Peyer's patch (tissue), 4 donors: Measurements from ENCODE around the gene SNX10. TPM values are rescaled to one million over a fixed set of nuclear protein-coding genes. Genes with fewer than 3 reads are reported as not detected.

Experiments
- DNase-seq, 3 donors: peaks; one replicate each; pipeline ENCODE4 v3.0.0-alpha.2; 2017 to 2019
- H3K27ac ChIP-seq, 4 donors: fragments of 200-600 bp; sonication (generic); one replicate each; pipeline ENCODE4 v1.5.1; 2016 to 2019
- H3K27me3 ChIP-seq, 2 donors: fragments of 200-600 bp; sonication (generic); one replicate each; pipeline ENCODE4 v1.5.1; 2019
- H3K36me3 ChIP-seq, 3 donors: fragments of 200-600 bp; sonication (generic); one replicate each; pipeline ENCODE4 v1.5.1; 2016 to 2019
- H3K4me1 ChIP-seq, 4 donors: fragments of 200-600 bp; sonication (generic); one replicate each; pipeline ENCODE4 v1.5.1; 2016 to 2019
- H3K4me3 ChIP-seq, 4 donors: fragments of 200-600 bp; sonication (generic); 1 replicate in 3 of 4; 2 replicates in 1 of 4; pipeline ENCODE4 v1.5.1; 2016 to 2019; ENCODE audit warnings: mild to moderate bottlenecking in 1 of 4
- H3K9me3 ChIP-seq, 4 donors: fragments of 200-600 bp; sonication (generic); one replicate each; pipeline ENCODE4 v1.5.1; 2016 to 2019; ENCODE audit warnings: mild to moderate bottlenecking in 1 of 4
- CTCF ChIP-seq, 6 experiments: fragments of 450-650 bp in 4 of 6; fragments of 200-600 bp in 2 of 6; sonication (generic) in 1 of 6; IDR thresholded peaks; one replicate each; pipeline ENCODE4 v1.5.1; 2017 to 2019; ENCODE audit warnings: antibody characterized with exemption in 6 of 6, mild to moderate bottlenecking in 3 of 6, moderate library complexity in 1 of 6
- POLR2A ChIP-seq, 2 donors: fragments of 450-650 bp; IDR thresholded peaks; one replicate each; pipeline ENCODE4 v1.5.1; 2017; ENCODE audit warnings: antibody characterized with exemption in 2 of 2, mild to moderate bottlenecking in 2 of 2, moderate library complexity in 2 of 2
- total RNA-seq, 4 donors: library from RNA; depleted of rRNA; stranded (reverse); fragments of >200 nt; gene quantifications; one replicate each; pipeline ENCODE4 v1.1.0, GENCODE V29; 2016

The SNX10 gene
- total RNA-seq, 4 donors from 2014 or later = 1.8 to 14.9 (median 2.9) TPM

- H3K4me3 ChIP-seq = no peak overlapping the region
- H3K4me1 ChIP-seq = no peaks in the 10 kb centered on the region
- no peaks in the 10 kb centered on the region for H3K36me3 ChIP-seq
- H3K27me3 ChIP-seq = no peaks in the 10 kb centered on the region
- H3K27ac ChIP-seq = no peak overlapping the region
- DNase-seq = no peak
- no peaks in the 10 kb centered on the region for H3K9me3 ChIP-seq
- no peak for TF ChIP-seq POLR2A (IDR thresholded peaks at IDR 0.05)
- TF ChIP-seq CTCF (IDR thresholded peaks at IDR 0.05) = no peak
Measured at GRCh38 chr7:26409661-26410547, 118.2 kb downstream of the SNX10 start.

DNA sequence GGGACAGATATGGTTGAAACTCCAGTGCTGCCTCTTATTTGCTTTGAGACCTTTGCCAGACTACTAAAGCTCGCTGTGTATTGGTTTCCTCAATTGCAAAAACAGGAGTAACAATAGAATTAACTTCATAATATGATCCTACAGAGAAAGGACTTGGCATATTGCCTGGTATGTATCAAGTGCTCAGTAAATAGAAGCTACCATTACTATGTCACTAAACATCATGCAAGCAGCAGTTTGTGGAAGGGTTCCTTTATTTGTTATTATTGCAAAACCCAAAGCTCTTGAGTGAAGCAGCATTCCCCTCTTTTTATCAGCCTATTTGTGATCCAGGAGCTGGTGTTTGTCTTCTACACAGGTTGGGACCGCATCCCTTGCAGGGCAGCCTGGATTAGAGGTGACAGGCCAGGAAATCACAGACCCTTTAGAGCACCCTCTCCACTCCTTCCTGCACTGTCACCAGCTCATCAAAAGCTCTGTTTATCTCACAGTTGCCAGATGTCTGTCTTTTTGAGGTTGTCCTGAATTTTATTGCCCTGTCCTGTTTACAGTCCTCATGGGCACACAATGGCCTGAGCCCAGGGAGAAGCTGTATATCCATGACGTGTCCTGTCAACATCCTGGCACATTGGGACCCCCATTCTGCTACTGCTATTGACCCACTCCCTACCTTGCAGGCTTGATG lies 121.5 kb downstream of the SNX10 start:
- no peak for DNase-seq
- H3K27ac ChIP-seq = no peak overlapping the region
- no peak overlapping the region for H3K4me3 ChIP-seq
- TF ChIP-seq POLR2A (IDR thresholded peaks at IDR 0.05) = no peak
- TF ChIP-seq CTCF (IDR thresholded peaks at IDR 0.05) = no peak
- H3K4me1 ChIP-seq = no peaks in the 10 kb centered on the region
- H3K36me3 ChIP-seq = no peaks in the 10 kb centered on the region
- H3K9me3 ChIP-seq = no peaks in the 10 kb centered on the region
- H3K27me3 ChIP-seq = no peaks in the 10 kb centered on the region

GRCh38 chr7:26416004-26416403 lies 124.3 kb downstream of the SNX10 start:
- Histone ChIP-seq H3K9me3 (no peaks in the 10 kb centered on the region), H3K27ac (no peak overlapping the region), H3K27me3 (no peaks in the 10 kb centered on the region), H3K36me3 (no peaks in the 10 kb centered on the region), H3K4me1 (no peaks in the 10 kb centered on the region), H3K4me3 (no peak overlapping the region)
- no peak for TF ChIP-seq POLR2A (IDR thresholded peaks at IDR 0.05)
- no peak for TF ChIP-seq CTCF (IDR thresholded peaks at IDR 0.05)
- no peak for DNase-seq

DNA sequence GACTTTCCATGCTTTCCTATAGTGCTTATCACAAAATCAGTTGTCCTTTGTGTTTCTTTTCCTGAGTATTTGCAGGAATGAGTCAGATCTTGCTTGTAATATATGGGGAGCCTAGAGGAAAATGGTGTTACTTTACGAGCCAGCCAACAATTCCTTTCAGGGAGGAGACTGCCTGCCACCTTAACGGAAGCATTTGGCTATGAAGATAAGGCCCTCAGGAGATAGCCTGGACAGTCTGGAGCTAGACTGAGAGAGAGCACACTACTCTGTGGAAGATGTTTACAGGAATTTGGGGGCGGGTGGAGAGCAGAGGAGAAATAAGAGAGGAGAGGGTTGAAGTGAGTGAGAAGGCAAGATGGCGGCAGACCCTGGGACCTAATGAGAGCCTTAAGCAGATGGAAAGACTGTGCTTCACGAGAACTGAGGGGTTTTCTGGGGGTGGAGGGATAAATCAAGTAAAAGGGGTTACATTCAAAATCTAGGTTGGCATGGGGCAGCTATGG lies 126.3 kb downstream of the SNX10 start:
- Histone ChIP-seq H3K4me1 (no peaks in the 10 kb centered on the region), H3K27ac (no peak overlapping the region), H3K9me3 (no peaks in the 10 kb centered on the region), H3K27me3 (no peaks in the 10 kb centered on the region), H3K36me3 (no peaks in the 10 kb centered on the region), H3K4me3 (no peak overlapping the region)
- TF ChIP-seq POLR2A (IDR thresholded peaks at IDR 0.05) (no peak), CTCF (IDR thresholded peaks at IDR 0.05) (no peak)
- no peak for DNase-seq

DNA sequence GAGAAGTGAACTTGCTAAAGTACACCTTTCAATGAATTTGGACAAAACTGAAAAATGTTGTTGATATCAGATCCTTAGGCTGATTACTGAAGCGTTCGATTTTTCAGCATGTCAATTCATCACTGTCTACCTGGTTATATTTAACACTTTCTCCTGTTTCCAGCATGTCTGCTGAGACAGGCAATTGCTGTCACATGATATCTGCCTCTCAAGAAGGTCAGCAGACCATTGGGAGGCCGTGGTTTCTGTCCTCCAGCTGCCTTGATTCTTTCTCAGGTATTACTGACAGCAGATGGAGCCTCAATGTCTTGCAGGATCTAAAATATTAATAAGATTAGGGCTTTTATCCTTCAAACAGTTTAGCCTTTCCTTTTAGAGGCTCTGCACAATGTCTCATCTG lies 127.5 kb downstream of the SNX10 start:
- H3K27me3 ChIP-seq = no peaks in the 10 kb centered on the region
- H3K27ac ChIP-seq = no peak overlapping the region
- H3K4me1 ChIP-seq = no peaks in the 10 kb centered on the region
- no peaks in the 10 kb centered on the region for H3K9me3 ChIP-seq
- H3K4me3 ChIP-seq = no peak overlapping the region
- DNase-seq = no peak
- TF ChIP-seq CTCF (IDR thresholded peaks at IDR 0.05) (no peak), POLR2A (IDR thresholded peaks at IDR 0.05) (no peak)
- H3K36me3 ChIP-seq = no peaks in the 10 kb centered on the region
